ENCODE results near the gene ULK2.
"Not testable (repeated sequence)": the region's sequence is repeated elsewhere in the genome, so short reads cannot be mapped to it uniquely, and the experiment has no call there.

Gene ULK2

DNA sequence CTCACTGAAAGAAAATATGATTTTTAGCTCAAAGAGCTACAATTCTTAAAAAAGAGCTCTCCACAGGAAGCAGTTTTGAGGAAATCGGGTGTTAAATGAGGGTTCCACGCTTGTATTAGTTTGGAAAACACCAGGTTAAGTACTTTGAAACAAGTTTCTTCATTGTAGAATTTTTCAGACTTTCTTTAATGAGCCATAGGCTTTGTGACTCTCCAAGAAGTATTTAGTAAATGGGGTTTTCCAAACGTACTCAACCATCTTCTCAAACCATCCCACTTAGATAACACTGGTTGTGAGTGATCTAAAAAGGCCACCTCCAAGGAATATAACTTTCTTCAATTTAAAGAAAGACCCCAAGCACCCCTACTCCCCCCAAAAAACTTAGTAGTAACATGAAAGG is 2.7 kb downstream of the ULK2 start:
- no peak overlapping the region for H3K4me3 ChIP-seq (ENCODE audit: low read length)
- TF ChIP-seq EZH2phosphoT487 (IDR thresholded peaks at IDR 0.05; ENCODE audit: low read depth), result no peak
- TF ChIP-seq, protein P1, sequence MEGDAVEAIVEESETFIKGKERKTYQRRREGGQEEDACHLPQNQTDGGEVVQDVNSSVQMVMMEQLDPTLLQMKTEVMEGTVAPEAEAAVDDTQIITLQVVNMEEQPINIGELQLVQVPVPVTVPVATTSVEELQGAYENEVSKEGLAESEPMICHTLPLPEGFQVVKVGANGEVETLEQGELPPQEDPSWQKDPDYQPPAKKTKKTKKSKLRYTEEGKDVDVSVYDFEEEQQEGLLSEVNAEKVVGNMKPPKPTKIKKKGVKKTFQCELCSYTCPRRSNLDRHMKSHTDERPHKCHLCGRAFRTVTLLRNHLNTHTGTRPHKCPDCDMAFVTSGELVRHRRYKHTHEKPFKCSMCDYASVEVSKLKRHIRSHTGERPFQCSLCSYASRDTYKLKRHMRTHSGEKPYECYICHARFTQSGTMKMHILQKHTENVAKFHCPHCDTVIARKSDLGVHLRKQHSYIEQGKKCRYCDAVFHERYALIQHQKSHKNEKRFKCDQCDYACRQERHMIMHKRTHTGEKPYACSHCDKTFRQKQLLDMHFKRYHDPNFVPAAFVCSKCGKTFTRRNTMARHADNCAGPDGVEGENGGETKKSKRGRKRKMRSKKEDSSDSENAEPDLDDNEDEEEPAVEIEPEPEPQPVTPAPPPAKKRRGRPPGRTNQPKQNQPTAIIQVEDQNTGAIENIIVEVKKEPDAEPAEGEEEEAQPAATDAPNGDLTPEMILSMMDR (IDR thresholded peaks at IDR 0.05; ENCODE audit: low read depth, low read length), result no peak
- no peak overlapping the region for H3K9ac ChIP-seq (ENCODE audit: low read length)
- H2AFZ ChIP-seq (ENCODE audit: low read depth, low read length), result no peak overlapping the region
- no peaks in the 10 kb centered on the region for H3K79me2 ChIP-seq (ENCODE audit: low read length)
- H3K36me3 ChIP-seq (replicated peaks; ENCODE audit: low read depth, low read length), result no peaks in the 10 kb centered on the region
- H3K9me3 ChIP-seq (ENCODE audit: insufficient read depth, low read length), result no peaks in the 10 kb centered on the region
- H3K4me2 ChIP-seq (ENCODE audit: low read length), result no peak overlapping the region
- no peaks in the 10 kb centered on the region for H3K27me3 ChIP-seq (ENCODE audit: low read depth, low read length)
- H3K4me1 ChIP-seq (ENCODE audit: low read length), result no peaks in the 10 kb centered on the region
- no peak overlapping the region for H3K27ac ChIP-seq (ENCODE audit: low read length)
- no peaks in the 10 kb centered on the region for H4K20me1 ChIP-seq (ENCODE audit: insufficient read depth, low read length)

DNA sequence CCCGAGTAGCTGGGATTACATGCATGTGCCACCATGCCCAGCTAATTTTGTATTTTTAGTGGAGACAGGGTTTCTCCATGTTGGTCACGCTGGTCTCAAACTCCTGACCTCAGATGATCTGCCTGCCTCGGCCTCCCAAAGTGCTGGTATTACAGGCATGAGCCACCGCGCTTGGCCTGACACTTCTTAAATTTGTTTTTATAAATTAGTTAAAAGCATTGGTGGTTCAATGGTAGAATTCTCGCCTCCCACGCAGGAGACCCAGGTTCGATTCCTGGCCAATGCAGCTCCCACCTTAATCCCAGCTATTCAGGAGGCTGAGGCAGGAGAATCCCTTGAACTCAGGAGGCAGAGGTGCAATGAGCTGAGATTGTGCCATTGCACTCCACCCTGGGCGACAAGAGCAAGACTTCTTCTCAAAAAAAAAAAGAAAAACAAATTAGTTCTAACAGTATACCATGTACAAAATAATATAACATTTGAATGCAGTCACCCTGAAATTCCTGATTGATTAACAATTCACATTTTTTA is 7.0 kb downstream of the ULK2 start:
- not testable (repeated sequence) for H3K9me3 ChIP-seq (ENCODE audit: insufficient read depth, low read length); H3K79me2 ChIP-seq (ENCODE audit: low read length); H3K27me3 ChIP-seq (ENCODE audit: low read depth, low read length); H3K4me3 ChIP-seq (ENCODE audit: low read length); H2AFZ ChIP-seq (ENCODE audit: low read depth, low read length); H4K20me1 ChIP-seq (ENCODE audit: insufficient read depth, low read length); H3K36me3 ChIP-seq (replicated peaks; ENCODE audit: low read depth, low read length); H3K27ac ChIP-seq (ENCODE audit: low read length); H3K4me2 ChIP-seq (ENCODE audit: low read length); H3K9ac ChIP-seq (ENCODE audit: low read length); H3K4me1 ChIP-seq (ENCODE audit: low read length)

DNA sequence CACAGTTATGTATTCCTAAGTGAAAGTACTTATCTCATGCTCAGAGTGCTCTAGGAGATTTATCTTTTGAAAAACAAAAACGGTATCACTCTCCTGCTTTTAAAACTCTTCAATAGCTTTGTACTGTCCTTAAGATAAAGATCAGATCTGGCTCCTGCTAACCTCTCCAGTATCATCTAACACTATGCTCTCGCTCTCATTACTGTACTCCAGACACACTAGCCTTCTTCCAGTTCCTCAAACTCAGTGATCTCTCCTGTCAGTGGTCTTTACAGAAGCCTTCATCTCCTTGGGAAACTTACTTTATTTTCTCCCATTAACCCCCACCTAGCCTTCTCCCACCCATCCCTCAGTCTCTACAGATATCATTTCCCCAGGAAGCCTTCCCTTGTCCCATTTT is 10.1 kb downstream of the ULK2 start:
- no peaks in the 10 kb centered on the region for H3K9me3 ChIP-seq (ENCODE audit: insufficient read depth, low read length)
- no peak overlapping the region for H3K9ac ChIP-seq (ENCODE audit: low read length)
- H3K27me3 ChIP-seq (ENCODE audit: low read depth, low read length), result no peaks in the 10 kb centered on the region
- H3K4me2 ChIP-seq (ENCODE audit: low read length), result no peak overlapping the region
- no peaks in the 10 kb centered on the region for H3K4me1 ChIP-seq (ENCODE audit: low read length)
- H3K4me3 ChIP-seq (ENCODE audit: low read length), result no peak overlapping the region
- no peak overlapping the region for H3K27ac ChIP-seq (ENCODE audit: low read length)
- no peaks in the 10 kb centered on the region for H3K79me2 ChIP-seq (ENCODE audit: low read length)
- H2AFZ ChIP-seq (ENCODE audit: low read depth, low read length), result no peak overlapping the region
- no peak for TF ChIP-seq EZH2phosphoT487 (IDR thresholded peaks at IDR 0.05; ENCODE audit: low read depth)
- TF ChIP-seq, protein P1 (IDR thresholded peaks at IDR 0.05; ENCODE audit: low read depth, low read length), result no peak
- H3K36me3 ChIP-seq (replicated peaks; ENCODE audit: low read depth, low read length), result no peaks in the 10 kb centered on the region
- H4K20me1 ChIP-seq (ENCODE audit: insufficient read depth, low read length), result no peaks in the 10 kb centered on the region

DNA sequence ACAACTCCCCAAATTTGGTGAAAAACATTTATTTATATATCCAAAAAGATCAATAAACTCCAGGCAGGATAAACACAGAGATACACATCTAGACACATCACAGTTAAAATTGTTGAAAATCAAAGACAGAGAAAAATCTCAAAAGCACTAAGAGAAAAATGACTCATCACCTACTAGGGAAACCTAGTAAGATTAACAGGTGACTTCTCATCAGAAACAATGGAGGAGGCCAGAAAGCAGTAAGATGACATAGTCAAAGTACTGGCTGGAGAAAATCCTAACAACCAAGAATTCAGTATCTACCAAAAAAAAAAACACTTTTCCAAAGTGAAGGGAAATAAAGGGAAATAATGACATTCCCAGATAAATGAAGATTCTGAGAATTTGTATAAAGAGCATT is 33.8 kb downstream of the ULK2 start:
- Histone ChIP-seq H3K36me3 (replicated peaks; ENCODE audit: low read depth, low read length) (no peaks in the 10 kb centered on the region), H3K27ac (ENCODE audit: low read length) (no peak overlapping the region), H4K20me1 (ENCODE audit: insufficient read depth, low read length) (no peaks in the 10 kb centered on the region), H3K27me3 (ENCODE audit: low read depth, low read length) (no peaks in the 10 kb centered on the region), H2AFZ (ENCODE audit: low read depth, low read length) (no peak overlapping the region), H3K4me3 (ENCODE audit: low read length) (no peak overlapping the region), H3K4me2 (ENCODE audit: low read length) (no peak overlapping the region), H3K9me3 (ENCODE audit: insufficient read depth, low read length) (no peaks in the 10 kb centered on the region), H3K9ac (ENCODE audit: low read length) (no peak overlapping the region), H3K4me1 (ENCODE audit: low read length) (no peaks in the 10 kb centered on the region), H3K79me2 (ENCODE audit: low read length) (no peaks in the 10 kb centered on the region)
- TF ChIP-seq, protein P1 (IDR thresholded peaks at IDR 0.05; ENCODE audit: low read depth, low read length), result no peak
- TF ChIP-seq EZH2phosphoT487 (IDR thresholded peaks at IDR 0.05; ENCODE audit: low read depth), result no peak

DNA sequence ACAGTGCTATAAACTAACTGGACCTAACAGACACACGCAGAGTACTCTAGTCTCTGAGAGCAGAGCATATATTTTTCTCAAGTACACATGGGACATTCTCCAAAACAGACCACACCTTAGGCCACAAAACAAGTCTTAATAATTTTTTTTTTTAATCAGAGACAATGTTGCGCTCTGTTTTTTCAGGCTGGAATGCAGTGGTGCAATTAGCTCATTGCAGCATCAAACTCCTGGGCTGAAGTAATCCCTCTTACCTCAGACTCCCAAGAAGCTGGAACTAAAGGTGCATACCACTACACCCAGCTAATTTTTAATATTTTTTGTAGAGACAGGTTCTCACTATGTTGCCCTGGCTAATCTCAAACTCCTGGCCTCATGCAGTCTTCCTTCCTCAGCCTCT is 37.7 kb downstream of the ULK2 start:
- H4K20me1 ChIP-seq (ENCODE audit: insufficient read depth, low read length), result no peaks in the 10 kb centered on the region
- no peak overlapping the region for H2AFZ ChIP-seq (ENCODE audit: low read depth, low read length)
- H3K36me3 ChIP-seq (replicated peaks; ENCODE audit: low read depth, low read length), result no peaks in the 10 kb centered on the region
- no peaks in the 10 kb centered on the region for H3K27me3 ChIP-seq (ENCODE audit: low read depth, low read length)
- no peaks in the 10 kb centered on the region for H3K4me1 ChIP-seq (ENCODE audit: low read length)
- H3K27ac ChIP-seq (ENCODE audit: low read length), result no peak overlapping the region
- H3K4me3 ChIP-seq (ENCODE audit: low read length), result peak overlapping the region; percentile 46
- no peak overlapping the region for H3K9ac ChIP-seq (ENCODE audit: low read length)
- no peaks in the 10 kb centered on the region for H3K79me2 ChIP-seq (ENCODE audit: low read length)
- H3K4me2 ChIP-seq (ENCODE audit: low read length), result 0 out of 2 replicates have a peak overlapping the region, but pooled peaks have one; percentile 7
- TF ChIP-seq, protein P1 (IDR thresholded peaks at IDR 0.05; ENCODE audit: low read depth, low read length), result no peak
- no peak for TF ChIP-seq EZH2phosphoT487 (IDR thresholded peaks at IDR 0.05; ENCODE audit: low read depth)
- H3K9me3 ChIP-seq (ENCODE audit: insufficient read depth, low read length), result no peaks in the 10 kb centered on the region

Data from OCI-LY3 (cell line).